ENCODE data around the gene MRAP.

DNA sequence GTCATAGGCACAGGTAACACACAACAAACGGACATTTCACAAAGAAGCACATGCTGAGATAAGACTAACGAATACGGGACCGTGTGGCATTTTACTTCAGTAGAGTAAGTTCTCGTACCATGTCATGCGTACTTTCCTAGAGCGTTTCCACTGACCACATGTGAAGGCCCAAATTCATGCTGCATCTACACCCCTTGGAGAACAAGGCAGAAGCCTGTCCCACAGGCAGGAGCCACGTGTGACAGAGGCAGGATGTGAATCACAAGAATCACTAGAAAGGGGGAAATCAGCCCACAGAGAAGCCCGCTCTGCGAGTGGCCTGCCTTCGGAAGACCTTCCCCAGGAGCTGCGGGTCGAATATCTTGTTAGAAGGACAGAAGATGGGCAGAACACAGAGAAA, 52.3 kb downstream of the MRAP start:
- TF ChIP-seq EP300 (IDR thresholded peaks at IDR 0.05) = no peak
- TF ChIP-seq, protein P1, sequence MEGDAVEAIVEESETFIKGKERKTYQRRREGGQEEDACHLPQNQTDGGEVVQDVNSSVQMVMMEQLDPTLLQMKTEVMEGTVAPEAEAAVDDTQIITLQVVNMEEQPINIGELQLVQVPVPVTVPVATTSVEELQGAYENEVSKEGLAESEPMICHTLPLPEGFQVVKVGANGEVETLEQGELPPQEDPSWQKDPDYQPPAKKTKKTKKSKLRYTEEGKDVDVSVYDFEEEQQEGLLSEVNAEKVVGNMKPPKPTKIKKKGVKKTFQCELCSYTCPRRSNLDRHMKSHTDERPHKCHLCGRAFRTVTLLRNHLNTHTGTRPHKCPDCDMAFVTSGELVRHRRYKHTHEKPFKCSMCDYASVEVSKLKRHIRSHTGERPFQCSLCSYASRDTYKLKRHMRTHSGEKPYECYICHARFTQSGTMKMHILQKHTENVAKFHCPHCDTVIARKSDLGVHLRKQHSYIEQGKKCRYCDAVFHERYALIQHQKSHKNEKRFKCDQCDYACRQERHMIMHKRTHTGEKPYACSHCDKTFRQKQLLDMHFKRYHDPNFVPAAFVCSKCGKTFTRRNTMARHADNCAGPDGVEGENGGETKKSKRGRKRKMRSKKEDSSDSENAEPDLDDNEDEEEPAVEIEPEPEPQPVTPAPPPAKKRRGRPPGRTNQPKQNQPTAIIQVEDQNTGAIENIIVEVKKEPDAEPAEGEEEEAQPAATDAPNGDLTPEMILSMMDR (IDR thresholded peaks at IDR 0.05) = no peak
- TF ChIP-seq POLR2A (IDR thresholded peaks at IDR 0.05) = no peak
- TF ChIP-seq POLR2AphosphoS5 (IDR thresholded peaks at IDR 0.05) = no peak

Measured in gastroesophageal sphincter (tissue), 3 donors.